Loucy (cell line): ENCODE data around the gene EPHB1.

Source experiments
- EZH2phosphoT487 ChIP-seq: fragments of 200-600 bp; IDR thresholded peaks from 2 replicates; pipeline ENCODE4 v1.6.1; 2018; ENCODE audit warnings: antibody characterized with exemption, mild to moderate bottlenecking, moderate library complexity, borderline replicate concordance
- TF ChIP-seq, protein P1 (sequence below): fragments of 200-600 bp; sonication (generic); conservative IDR thresholded peaks from 2 replicates; pipeline ENCODE4 v1.5.1; 2014; ENCODE audit warnings: mild to moderate bottlenecking, antibody characterized with exemption, low read length

DNA sequence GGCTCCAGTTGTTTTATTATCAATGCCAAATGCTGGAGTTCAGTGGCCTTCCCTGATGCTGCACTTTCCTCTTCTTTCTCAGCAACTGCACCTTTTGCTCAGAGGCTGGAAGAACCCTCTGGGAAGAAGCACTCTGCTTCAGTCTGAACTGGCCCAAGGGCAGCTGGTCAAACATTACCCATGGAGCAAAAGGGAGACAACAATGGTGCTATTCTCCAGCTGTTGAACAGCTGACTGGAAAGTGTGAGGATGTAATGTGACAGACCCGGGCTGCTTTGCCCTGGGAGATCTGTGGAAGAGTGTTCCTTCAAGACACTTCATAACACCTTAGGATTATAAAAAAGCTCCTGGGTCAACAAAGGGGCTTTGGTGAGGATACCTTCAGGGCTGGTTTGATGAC is 84.9 kb downstream of the EPHB1 start:
- TF ChIP-seq, protein P1, sequence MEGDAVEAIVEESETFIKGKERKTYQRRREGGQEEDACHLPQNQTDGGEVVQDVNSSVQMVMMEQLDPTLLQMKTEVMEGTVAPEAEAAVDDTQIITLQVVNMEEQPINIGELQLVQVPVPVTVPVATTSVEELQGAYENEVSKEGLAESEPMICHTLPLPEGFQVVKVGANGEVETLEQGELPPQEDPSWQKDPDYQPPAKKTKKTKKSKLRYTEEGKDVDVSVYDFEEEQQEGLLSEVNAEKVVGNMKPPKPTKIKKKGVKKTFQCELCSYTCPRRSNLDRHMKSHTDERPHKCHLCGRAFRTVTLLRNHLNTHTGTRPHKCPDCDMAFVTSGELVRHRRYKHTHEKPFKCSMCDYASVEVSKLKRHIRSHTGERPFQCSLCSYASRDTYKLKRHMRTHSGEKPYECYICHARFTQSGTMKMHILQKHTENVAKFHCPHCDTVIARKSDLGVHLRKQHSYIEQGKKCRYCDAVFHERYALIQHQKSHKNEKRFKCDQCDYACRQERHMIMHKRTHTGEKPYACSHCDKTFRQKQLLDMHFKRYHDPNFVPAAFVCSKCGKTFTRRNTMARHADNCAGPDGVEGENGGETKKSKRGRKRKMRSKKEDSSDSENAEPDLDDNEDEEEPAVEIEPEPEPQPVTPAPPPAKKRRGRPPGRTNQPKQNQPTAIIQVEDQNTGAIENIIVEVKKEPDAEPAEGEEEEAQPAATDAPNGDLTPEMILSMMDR, result no peak
- TF ChIP-seq EZH2phosphoT487, result no peak
